Thyroid gland (tissue), 4 donors: Measurements from ENCODE around the gene LTBP3. TPM values are rescaled to one million over a fixed set of nuclear protein-coding genes. Genes with fewer than 3 reads are reported as not detected.

ENCODE experiments used
- DNase-seq, 2 donors: peaks; one replicate each; pipeline ENCODE4 v3.0.0-alpha.2; 2019
- H3K27ac ChIP-seq, 3 donors: fragments of 200-600 bp; sonication (generic); 1 replicate in 2 of 3; 2 replicates in 1 of 3; pipeline ENCODE4 v1.5.1; 2016 to 2019; ENCODE audit warnings: mild to moderate bottlenecking in 1 of 3, moderate library complexity in 1 of 3
- H3K27me3 ChIP-seq: fragments of 200-600 bp; sonication (generic); one replicate; pipeline ENCODE4 v1.5.1; 2019
- H3K36me3 ChIP-seq, 2 donors: fragments of 200-600 bp; sonication (generic); one replicate each; pipeline ENCODE4 v1.5.1; 2016 to 2019
- H3K4me1 ChIP-seq, 2 donors: fragments of 200-600 bp; sonication (generic); one replicate each; pipeline ENCODE4 v1.5.1; 2017 to 2019
- H3K4me3 ChIP-seq, 3 donors: fragments of 200-600 bp; sonication (generic); replicated peaks in 1 of 3; 1 replicate in 2 of 3; 2 replicates in 1 of 3; pipeline ENCODE4 v1.5.1; 2016; ENCODE audit warnings: mild to moderate bottlenecking in 1 of 3
- H3K9me3 ChIP-seq: fragments of 200-600 bp; sonication (generic); one replicate; pipeline ENCODE4 v1.5.1; 2017
- POLR2A ChIP-seq, 2 donors: fragments of 450-650 bp; IDR thresholded peaks; one replicate each; pipeline ENCODE4 v1.6.1; 2017; ENCODE audit warnings: antibody characterized with exemption in 2 of 2, mild to moderate bottlenecking in 2 of 2, moderate library complexity in 1 of 2
- WGBS, 2 donors: methylation state at CpG; one replicate each; pipeline ENCODE4 v1.1.5; 2017; 5-methylcytosine and 5-hydroxymethylcytosine counted together
- intact Hi-C: fragments of 100-400 bp; cut with DNase I; formaldehyde crosslinking; loops from one replicate; pipeline ENCODE4 v1.15.1; 2023
- total RNA-seq, 4 donors: library from RNA; depleted of rRNA; stranded (reverse); fragments of >200 nt; gene quantifications; one replicate each; pipeline ENCODE4 v1.2.3, GENCODE V29; 2016
- TF ChIP-seq, protein P1 (sequence below), 6 experiments: fragments of 200-600 bp in 3 of 6; fragments of 450-650 bp in 3 of 6; sonication (generic) in 3 of 6; IDR thresholded peaks; one replicate each; pipeline ENCODE4 v1.5.1; 2016 to 2019; ENCODE audit warnings: antibody characterized with exemption in 6 of 6, mild to moderate bottlenecking in 2 of 6, inconsistent platforms in 1 of 6, moderate library complexity in 1 of 6

Gene LTBP3
- total RNA-seq: 100 to 1,000 TPM; 195 to 277 (median 222) TPM

DNA sequence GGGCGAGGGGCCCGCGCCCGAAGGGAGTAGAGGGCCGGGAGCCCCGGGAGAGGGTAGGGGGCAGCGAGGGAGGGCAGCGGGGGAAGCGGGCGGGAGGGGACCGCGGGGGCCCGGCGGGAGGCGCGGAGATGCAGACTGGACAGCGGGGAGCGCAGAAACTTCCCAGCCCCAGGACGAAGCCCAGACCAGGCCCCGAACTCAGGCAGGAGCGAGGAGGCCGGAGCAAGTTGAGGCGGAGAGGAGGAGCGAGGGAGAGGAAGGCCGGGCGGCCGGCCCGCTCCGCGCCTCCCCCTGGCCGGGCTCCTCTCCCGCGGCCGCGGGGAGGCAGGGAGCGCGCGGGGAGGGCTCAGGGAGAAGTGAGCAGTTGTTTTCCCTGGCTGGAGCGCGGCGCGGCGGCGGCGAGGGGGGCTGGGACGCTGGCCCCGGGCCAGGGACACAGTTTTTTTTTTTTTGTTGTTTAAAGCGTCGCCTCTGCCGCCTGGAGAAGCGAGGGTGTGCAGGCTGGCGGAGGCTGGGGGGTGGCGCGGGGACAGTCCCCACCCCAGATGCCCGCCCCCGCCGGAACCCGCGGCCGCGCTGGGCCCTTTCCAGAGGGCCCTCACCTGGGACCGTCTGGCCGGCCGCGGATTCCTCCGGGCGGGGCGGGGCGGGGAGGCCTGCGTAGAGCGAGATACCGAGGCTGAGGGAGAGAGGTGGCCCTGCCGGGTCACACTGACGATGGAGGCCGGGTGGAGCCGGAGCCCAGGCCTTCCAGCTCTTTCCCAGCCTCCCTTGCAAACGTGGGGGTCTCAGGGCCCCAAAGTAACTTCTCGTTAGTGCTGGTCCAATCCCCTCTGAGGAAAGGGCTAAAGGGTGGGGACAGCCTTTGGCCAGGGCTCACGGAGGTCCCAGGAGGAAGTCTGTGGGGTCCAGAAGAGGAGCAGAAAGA, at the start of gene LTBP3:
Gene LTBP3, minus strand, starts transcription at position 358 of the 928 bp plus-strand sequence. CDS start 400 bp downstream, outside the sequence.
- Histone ChIP-seq H3K27ac (peak within 1 kb of the TSS; percentile 94 to 100 (median 97)), H3K9me3 (no peaks in the 10 kb centered on the region), H3K36me3 (no peaks in the 10 kb centered on the region), H3K4me3 (peak within 1 kb of the TSS in 2 of 3 donors; percentile 20 to 55), H3K4me1 (peaks cover 48 to 62% of the 10 kb centered on the region in 2 donors), H3K27me3 (no peaks in the 10 kb centered on the region)
- intact Hi-C loops: no loop called here
- 1% methylated on average over 52 to 62 of the region's 79 CpGs for WGBS, 2 donors
- TF ChIP-seq, protein P1, sequence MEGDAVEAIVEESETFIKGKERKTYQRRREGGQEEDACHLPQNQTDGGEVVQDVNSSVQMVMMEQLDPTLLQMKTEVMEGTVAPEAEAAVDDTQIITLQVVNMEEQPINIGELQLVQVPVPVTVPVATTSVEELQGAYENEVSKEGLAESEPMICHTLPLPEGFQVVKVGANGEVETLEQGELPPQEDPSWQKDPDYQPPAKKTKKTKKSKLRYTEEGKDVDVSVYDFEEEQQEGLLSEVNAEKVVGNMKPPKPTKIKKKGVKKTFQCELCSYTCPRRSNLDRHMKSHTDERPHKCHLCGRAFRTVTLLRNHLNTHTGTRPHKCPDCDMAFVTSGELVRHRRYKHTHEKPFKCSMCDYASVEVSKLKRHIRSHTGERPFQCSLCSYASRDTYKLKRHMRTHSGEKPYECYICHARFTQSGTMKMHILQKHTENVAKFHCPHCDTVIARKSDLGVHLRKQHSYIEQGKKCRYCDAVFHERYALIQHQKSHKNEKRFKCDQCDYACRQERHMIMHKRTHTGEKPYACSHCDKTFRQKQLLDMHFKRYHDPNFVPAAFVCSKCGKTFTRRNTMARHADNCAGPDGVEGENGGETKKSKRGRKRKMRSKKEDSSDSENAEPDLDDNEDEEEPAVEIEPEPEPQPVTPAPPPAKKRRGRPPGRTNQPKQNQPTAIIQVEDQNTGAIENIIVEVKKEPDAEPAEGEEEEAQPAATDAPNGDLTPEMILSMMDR (IDR thresholded peaks at IDR 0.05): peak in 1 of 6 experiments; percentile 9
- peak in 1 of 2 donors; percentile 40 for TF ChIP-seq POLR2A (IDR thresholded peaks at IDR 0.05)
- peak; percentile 92 to 94 for DNase-seq

DNA sequence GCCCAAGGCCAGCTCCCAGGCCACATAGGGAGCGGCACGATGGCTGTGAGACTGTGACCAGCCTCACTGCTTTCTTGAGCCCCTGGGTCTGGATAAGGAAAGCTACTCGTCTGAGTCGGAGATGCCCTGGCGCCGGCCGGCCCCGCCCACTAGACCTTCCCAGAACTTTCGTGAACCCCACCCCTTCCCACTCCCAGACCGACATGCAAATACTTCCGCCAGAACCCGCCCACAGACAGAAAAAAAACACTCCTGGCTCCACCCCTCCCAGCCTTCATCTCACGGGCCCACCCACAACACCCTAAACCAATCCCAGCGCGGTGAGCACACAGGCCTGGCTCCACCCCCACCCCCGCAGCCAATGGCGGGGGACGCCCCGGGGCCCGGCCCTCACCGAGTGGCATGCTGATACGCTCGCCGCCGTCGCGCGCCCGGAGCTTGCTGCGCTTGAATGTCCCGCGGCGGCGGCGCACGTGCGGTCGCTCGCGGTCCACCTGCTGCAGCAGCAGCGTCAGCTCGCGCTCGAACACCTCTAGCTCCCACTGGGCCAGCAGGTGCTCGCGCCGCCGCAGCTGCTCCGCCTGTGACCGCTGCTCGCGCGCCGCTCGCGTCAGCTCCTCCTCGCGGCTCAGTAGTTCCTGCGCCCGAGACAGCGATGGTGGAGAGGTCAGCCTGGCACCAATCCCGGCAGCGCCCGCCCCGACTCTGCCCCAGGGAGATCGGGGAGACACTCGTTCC, 48.9 kb upstream of the LTBP3 start:
- peaks cover 10 to 42% of the 10 kb centered on the region in 2 donors for H3K4me1 ChIP-seq
- H3K4me3 ChIP-seq: peak overlapping the region in 1 of 3 donors; percentile 15
- H3K9me3 ChIP-seq: no peaks in the 10 kb centered on the region
- DNase-seq: peak; percentile 94 to 97
- WGBS, 2 donors: 30 to 55% methylated on average over 51 to 62 of the region's 67 CpGs
- TF ChIP-seq, protein P1 (IDR thresholded peaks at IDR 0.05): no peak
- peak in 1 of 2 donors; percentile 12 for TF ChIP-seq POLR2A (IDR thresholded peaks at IDR 0.05)
- intact Hi-C loops: no loop called here
- H3K27me3 ChIP-seq: no peaks in the 10 kb centered on the region
- peak overlapping the region; percentile 49 to 80 (median 78) for H3K27ac ChIP-seq
- peaks cover 25% of the 10 kb centered on the region in 2 donors for H3K36me3 ChIP-seq

- 100% methylated on average over 1 of the region's 1 CpG for WGBS, 2 donors
- TF ChIP-seq, protein P1 (IDR thresholded peaks at IDR 0.05): no peak
- no peak for TF ChIP-seq POLR2A (IDR thresholded peaks at IDR 0.05)
- H3K27ac ChIP-seq: no peak overlapping the region
- H3K36me3 ChIP-seq: peaks cover 27 to 28% of the 10 kb centered on the region in 2 donors
- no peak overlapping the region for H3K4me3 ChIP-seq
- DNase-seq: no peak
- peaks cover 5 to 23% of the 10 kb centered on the region in 2 donors for H3K4me1 ChIP-seq
- no peaks in the 10 kb centered on the region for H3K9me3 ChIP-seq
- no peaks in the 10 kb centered on the region for H3K27me3 ChIP-seq
- intact Hi-C loops: no loop called here
These were observed 46.1 kb upstream of the LTBP3 start for GRCh38 chr11:65604258-65604657.

GRCh38 chr11:65599955-65600246, 41.7 kb upstream of the LTBP3 start:
- Histone ChIP-seq H3K9me3 (no peaks in the 10 kb centered on the region), H3K36me3 (peaks cover 32 to 36% of the 10 kb centered on the region in 2 donors), H3K4me3 (no peak overlapping the region), H3K27me3 (no peaks in the 10 kb centered on the region), H3K4me1 (peaks cover 0 to 8% of the 10 kb centered on the region in 2 donors), H3K27ac (no peak overlapping the region)
- no peak for DNase-seq
- 90 to 100% methylated on average over 3 to 4 of the region's 6 CpGs for WGBS, 2 donors
- TF ChIP-seq, protein P1 (IDR thresholded peaks at IDR 0.05): no peak
- TF ChIP-seq POLR2A (IDR thresholded peaks at IDR 0.05): no peak
- intact Hi-C loops: loop anchor here (5.0 kb wide), 1 partner anchor 198 kb away; no protein-coding TSS in a partner anchor
